Activated T-cell treated with anti-CD3 and anti-CD28 coated beads, Interleukin-2, amount 50 U/mL, for 48 hours (primary cell): ENCODE measurements around the gene CADPS2.
"Not testable (repeated sequence)": the region's sequence is repeated elsewhere in the genome, so short reads cannot be mapped to it uniquely, and the experiment has no call there.

Experiments
- DNase-seq, 2 experiments: peaks; one replicate each; pipeline ENCODE4 v3.0.0-alpha.2; 2020

Gene CADPS2

DNA sequence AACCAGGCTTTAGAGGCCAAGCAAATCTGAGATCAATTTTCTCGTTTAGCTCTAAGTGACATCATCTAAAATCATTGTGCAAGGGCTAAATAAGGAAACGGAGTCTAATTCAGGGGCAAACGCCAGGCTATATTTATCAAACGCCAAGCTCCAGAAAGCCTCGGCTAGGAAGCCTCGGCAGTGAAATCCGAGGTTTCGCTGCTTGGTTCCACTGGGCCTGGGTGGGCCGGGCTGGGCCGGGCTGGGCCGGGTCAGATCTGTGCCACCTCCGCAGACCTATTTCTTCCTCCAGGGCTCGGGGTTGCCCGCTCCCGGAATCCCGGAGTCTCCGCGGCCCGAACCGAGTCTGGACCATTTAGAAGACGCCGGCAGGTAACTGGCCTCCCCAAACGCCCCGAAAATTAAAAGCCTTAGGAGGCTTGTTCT is 581.3 kb downstream of the CADPS2 start:
- DNase-seq = no peak

DNA sequence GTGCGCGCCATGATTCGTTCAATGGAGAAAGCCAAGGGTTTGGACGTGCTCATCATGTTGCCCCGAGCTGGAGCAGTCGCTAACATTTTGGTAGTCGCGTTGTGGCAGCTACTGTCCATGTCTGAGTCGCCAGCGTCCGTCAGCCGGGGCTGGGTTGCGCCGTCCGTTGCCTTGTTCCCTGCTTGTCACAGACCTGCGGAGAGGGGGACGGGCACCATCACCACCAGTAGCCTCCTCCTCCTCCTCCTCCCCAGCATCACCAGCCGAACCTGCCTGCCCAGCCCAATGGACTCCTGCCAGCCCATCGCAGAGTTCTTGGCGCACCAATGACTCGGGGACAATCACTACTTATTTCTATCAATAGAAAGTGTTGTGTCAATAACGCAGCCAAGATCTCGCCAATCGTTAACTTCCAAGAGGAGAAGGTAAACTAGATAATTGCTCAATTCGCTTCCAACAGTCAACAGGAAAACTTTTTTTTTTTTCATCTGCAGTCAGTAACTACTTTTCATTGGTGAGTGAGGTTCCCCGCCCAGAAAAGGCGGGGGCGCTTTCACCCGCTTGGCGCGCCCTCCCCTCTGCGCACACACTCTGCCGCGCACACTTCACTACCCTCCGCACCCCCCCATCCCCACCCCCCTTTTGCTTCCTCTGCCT is 581.8 kb downstream of the CADPS2 start, which contains the start of gene FEZF1:
FEZF1 (minus strand) TSS at position 432 of the 657 bp plus-strand sequence; CDS start at position 119, 313 bp downstream.
- DNase-seq = peak in 1 of 2 experiments; percentile 19

DNA sequence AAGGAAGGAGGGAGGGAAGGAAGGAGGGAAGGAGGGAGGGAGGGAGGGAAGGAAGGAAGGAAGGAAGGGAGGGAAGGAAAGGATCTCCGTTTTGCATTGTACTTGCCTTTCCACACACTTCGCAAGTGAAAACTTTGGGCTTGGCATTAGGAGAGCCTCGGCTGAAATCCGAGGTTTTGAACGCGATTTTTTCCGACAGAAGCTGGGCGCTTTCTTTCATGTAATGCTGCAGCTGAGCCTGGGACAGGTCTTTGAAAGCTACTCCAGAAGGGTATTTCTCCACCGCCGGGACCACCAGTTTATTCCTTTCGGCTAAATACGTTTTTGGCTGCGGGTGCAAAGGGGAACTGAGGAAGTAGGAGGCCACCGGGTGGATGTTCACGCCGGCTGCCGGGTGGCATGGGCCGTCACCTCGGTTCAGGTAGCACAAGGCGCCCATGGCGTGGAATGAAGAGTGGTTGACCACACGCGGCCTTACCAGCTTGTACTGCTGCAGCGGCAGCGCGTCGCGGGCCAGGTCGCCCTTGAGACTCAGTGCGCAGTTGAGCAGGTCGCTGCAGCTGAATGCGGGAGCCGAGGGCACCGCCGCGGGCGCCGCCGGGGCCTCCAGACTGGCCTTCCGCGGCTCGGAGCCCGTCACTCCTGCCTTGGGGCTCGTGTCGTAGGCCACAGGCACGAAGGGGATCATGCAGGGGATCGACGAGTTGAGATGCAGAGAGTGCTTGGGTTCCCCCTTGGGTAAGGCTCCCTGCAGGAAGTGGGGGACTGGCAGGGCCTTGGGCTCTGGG is 582.5 kb downstream of the CADPS2 start:
- no peak for DNase-seq

DNA sequence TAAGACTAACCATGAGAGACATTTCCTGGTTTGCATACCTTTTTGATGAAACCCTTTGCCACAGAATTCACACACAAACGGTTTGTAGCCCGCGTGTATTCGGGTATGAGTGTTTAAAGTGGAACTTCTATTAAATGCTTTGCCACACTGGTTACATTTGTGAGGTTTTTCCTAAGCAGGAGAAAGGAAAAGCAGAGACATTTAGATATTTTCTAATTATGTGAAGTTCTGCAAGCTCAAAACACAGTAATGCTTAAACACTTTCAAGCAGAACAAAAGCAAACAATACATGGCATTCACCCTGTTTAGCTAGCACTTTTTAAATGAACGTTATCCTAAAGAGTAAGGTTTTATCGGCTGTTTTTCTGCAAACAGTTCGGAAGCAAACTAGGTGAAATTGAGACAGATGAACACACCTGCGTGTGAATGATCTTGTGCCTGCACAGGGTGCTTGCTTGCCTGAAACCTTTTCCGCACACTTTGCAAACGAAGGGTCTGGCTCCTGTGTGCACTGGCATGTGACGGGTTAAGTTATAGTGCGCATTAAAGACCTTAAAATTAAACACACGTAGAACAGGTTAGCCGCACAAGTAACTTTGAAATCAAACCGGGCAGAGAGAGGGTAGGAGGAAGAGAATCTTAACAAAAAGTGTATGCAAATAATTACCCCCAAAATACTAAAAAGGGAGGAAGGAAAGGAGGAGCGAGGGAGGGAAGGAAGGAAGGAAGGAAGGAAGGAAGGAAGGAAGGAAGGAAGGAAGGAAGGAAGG is 583.3 kb downstream of the CADPS2 start:
- DNase-seq = no peak

DNA sequence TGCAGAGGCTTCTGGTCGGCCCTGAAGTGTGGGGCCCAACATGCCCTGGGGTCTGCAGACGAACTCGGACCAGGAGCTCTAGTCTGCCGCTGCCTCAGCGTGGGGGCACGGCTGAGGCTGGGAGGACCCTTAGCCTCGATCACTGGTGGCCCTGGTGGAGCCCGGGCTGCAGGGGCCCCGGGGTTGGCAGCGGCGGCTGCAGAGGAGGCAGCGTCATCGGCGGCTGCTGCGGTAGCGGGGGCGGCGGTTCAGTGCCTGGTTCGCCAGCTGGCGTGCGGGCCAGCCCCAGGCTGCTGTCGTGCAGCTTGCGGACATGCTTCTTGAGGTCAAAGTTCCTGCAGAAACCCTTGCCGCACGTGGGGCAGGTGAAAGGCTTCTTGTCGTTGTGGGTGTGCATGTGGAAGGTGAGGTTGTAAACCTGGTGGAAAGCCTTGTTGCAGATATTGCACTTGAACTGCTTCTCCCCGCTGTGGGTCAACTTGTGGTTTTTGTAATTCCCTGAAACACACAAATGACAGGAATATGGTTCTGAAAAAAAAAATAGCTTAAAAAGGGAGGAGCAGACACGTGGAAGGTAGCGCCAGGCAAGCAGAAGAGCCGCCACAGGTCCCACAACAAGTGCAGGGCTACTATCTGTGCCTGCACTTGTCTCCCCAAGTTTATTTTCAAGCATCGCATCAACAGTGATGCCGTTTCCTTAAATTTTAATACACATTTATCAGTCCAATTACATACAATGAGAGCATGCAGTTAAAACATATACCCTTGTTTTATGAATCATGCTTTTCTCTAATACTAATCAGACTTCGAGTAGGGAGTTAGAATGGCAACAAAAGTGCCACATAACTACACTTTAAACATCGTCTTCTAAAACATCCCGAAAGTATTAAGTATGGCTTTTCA is 584.2 kb downstream of the CADPS2 start:
- DNase-seq = no peak

DNA sequence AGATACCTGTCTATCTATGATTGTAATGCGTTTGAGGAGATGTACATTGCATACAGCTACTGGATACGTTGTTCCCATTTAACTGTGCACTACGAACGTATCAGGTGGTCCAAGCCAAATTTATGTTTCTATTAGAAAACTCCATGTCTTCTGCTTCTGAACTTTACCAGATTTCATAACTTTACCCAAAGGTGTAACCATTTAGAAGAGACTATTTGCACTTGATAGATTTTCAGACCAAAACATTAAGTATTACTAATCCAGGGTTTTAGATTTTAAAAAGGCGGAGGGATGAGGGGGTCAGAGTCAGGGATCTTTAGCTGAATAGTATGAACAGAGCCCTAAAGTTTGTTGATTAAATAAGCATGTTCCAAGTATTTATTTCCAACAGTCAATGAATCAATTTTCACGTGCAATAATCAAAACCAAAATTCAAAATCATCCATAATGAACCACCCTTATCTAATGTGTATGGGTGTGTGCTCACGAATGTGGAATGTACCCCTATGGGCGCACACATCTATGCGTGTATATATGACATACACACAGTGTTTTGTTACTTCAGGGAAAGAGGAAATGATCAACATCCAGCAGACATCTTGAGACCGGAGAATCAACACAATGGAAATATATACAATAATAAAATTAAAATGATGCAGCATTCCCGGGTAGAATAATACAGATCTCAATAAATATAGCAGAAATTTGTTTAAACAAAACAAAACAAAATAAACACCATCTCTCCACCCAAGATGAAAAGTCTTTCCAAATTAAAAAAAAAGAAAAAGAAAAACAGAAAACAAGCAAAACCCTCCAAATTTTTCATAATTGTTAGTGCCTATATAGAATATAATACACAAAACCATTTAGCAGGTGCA is 585.1 kb downstream of the CADPS2 start:
- DNase-seq = no peak

DNA sequence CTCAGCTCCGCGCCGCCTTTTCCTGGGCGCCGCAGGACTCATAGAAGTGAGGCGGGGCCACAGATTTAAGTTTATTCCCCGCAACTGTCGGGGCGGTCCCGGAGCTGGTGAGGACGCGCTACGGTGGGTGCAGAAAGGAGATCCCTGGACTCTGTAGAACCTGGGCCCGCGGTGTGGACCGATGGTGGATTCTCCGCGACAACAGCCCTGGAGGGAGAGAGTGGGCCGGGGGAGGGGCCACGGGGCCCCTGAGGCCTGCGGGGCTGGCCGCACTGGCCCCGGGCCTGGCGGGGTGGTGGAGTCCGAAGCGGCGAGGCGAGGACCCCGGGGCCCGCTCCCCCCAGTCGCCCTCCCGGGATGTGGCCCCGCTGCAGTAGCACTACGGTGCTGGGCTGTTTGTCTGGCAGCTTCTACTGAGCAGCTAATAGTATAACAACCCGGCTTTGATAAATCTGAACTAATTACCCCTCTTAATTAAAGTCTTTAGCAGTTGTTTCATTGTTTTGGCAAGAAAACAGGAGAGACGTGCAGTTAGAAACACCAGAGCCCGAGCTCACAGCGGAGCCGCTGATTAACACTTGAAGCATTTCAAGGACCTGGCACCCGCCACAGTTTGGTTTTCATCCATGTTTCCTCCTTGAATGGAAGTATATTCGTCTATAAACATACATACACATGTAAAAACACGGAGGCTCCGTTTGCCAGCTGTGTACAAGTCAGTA is 585.9 kb downstream of the CADPS2 start:
- DNase-seq = no peak

DNA sequence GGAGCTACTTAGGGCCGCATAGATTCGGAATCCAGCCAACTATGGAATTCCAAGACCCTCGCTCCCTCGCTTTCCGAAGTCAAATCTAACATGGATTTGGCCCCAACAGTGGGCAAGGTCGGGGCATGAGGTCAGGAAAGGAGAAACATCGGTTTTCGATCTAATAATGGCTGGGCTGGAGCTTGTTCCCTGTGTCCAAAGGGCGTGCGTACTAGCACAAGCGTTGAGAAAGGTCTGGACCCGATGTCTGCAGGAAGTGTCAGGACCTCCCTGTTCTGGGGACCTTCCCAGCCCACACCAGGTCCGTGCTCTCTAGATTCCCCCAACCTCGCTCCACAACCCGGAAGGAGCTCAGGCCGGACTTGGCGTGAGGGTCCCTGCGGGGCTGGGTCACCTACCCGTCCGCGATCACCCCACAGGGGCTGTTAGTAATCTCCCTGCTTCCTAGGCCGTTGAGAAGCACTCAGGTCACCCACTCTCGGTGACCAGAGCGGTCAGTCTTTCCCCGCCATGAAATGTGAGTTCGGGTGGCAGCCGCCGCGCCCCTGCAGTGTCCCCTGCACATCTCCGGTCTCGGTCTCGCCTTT is 586.5 kb downstream of the CADPS2 start:
- no peak for DNase-seq

DNA sequence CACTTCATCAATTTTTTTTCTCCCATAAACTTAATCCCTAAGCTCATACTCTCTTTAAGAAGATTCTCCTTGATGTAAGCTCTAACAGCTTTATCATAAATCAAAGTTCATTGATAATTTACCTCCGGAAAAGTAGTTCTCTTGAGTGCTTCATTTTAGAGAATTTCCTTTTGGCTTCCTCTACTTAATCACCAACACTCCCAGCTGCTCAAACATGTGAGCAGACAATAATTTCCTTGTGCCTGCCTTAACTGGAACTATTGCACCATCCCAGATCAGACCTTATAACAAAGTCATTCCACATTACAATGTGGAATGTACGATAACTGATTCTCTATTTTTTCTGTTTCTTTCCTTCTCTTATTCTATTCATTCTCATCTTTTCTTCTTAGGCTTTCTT is 587.6 kb downstream of the CADPS2 start:
- no peak for DNase-seq

DNA sequence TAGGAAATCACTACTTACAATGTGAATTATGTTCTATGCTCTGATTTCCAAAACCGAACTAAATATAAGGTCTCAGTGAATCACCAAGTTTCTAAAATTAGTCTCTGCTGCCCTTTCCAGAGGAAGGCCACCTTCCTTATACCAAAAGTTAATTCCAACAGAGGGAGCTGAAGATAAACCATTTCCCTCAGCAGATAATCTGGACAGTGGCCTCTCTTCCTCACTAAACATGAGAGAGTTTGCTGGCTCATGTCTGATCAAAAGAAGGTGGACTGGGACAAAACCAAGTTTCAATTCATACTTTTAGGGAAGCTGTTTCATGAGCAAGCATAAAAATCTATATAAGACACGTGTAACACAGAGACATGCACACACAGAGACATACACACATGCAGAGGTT is 588.1 kb downstream of the CADPS2 start:
- no peak for DNase-seq

DNA sequence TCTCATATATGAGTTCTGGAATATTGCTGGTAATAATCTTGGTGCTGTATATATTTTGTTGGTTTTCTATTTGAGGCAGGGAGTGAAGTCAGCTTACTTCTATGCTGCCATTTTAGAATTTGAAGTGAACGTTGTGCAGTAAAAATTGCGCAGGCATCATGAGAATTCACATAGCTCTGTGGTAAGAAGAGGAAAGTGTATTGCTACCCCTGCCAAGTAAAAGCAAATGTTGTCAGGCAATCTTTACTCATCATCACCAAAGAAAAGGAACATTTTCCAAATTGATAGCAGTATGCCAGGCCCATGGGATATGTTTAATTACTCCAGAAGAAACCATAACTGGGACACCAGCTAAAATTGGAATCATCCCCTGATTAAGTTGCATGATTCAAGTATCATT is 595.1 kb downstream of the CADPS2 start:
- no peak for DNase-seq

DNA sequence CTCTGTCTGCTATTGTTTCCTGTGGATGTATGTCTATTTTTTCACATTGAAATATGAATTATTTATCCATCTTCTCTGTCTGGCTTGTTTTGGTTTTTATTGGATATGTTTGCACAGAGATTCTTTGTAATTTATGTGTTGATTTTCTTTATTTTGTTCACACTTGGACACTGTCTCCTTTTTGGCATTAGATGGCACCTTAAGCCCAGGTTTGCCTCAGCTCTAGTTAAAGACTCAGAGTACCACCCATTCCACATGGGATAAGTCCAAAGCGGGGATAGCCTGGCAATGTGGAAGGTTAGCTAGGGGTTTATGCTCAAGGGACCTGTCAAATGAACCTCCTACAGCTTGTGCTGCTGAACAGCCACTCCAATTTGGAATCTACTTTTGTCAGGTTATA is 595.8 kb downstream of the CADPS2 start:
- DNase-seq = no peak

DNA sequence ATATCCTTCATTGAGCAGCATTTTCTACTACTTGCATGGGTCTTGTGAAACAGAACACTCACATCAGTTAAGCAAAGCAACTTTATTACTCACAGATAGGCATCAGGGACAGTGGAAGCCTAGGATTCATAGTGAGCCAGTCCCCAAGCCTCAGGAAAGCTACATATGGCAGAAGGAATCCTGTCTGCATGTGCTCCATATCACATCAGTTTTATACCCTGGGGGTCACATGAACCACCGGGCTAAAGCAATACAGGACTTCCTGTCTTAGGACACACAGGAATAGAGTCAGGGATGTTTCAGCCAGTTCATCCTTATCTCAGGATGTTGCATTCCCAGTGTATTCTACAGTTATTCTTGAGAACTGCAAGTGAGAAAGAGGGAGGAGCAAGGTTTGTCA is 596.8 kb downstream of the CADPS2 start:
- DNase-seq = no peak

DNA sequence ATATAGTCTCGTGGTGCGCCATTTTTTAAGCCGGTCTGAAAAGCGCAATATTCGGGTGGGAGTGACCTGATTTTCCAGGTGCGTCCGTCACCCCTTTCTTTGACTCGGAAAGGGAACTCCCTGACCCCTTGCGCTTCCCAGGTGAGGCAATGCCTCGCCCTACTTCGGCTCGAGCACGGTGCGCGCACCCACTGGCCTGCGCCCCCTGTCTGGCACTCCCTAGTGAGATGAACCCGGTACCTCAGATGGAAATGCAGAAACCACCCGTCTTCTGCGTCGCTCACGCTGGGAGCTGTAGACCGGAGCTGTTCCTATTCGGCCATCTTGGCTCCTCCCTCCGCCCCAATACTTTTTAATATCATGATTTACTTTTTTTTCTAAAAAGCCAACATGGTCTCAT is 601.7 kb downstream of the CADPS2 start:
- DNase-seq = not testable (repeated sequence)

DNA sequence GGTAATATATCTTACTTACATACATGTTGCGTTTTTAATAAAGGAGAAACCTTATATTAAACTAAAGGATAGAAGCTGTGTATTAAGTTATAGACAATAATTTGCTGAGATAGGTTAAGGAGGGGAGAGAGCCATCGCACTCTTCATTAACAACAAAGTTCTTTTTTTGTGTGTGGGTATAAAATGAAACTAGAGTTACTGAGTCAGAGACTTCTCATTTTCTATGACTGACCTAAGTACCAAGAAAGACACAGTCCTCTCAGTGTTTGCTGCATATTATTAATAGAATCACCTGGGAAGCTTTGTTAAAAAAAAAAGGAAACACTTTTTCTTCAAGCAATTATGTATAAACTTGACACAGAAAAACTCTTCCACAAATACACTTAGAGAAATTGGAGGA is 613.1 kb downstream of the CADPS2 start:
- DNase-seq = no peak

DNA sequence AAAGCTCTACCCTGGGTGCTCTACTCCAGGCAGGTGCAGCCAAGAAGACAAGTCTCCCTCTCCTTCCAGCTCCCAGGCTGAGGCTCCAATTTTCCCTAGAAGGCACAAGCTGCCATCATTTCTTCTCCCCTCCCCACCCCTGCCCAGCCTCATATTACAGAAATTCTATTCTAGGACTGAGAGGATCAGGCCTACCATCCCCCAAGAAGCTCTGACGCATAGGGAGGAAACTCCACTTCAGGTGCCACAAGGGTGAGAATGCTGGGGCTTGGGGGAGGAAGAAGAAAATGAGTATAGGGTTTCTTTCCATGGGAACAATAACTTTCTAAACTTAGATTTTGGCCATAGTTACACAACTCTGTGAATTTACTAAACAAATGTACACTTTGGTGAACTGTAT is 617.0 kb downstream of the CADPS2 start:
- no peak for DNase-seq
